Spleen (tissue), 11 donors: ENCODE measurements around the gene GAS6. TPM values are rescaled to one million over a fixed set of nuclear protein-coding genes. Genes with fewer than 3 reads are reported as not detected.

Experiments
- DNase-seq: peaks from one replicate; pipeline ENCODE4 v3.0.0-alpha.2; 2020
- H3K27ac ChIP-seq, 8 donors: fragments of 200-600 bp; sonication (generic) in 7 of 8; 1 replicate in 4 of 8; 2 replicates in 4 of 8; pipeline versions ENCODE4 v1.5.0 to v1.8.0; 2016 to 2021; ENCODE audit warnings: inconsistent platforms in 4 of 8, mild to moderate bottlenecking in 4 of 8, moderate library complexity in 1 of 8
- H3K27me3 ChIP-seq, 7 donors: fragments of 200-600 bp; sonication (generic) in 6 of 7; replicated peaks in 1 of 7; 1 replicate in 4 of 7; 2 replicates in 3 of 7; pipeline versions ENCODE4 v1.5.0 to v1.8.0; 2016 to 2021; ENCODE audit warnings: inconsistent platforms in 3 of 7, mild to moderate bottlenecking in 1 of 7
- H3K36me3 ChIP-seq, 6 donors: fragments of 200-600 bp; sonication (generic) in 5 of 6; 1 replicate in 4 of 6; 2 replicates in 2 of 6; pipeline versions ENCODE4 v1.5.0 to v1.8.0; 2016 to 2021; ENCODE audit warnings: inconsistent platforms in 2 of 6
- H3K4me1 ChIP-seq, 6 donors: fragments of 200-600 bp; sonication (generic) in 5 of 6; 1 replicate in 3 of 6; 2 replicates in 3 of 6; pipeline versions ENCODE4 v1.5.0 to v1.8.0; 2016 to 2021; ENCODE audit warnings: inconsistent platforms in 3 of 6
- H3K4me3 ChIP-seq, 8 donors: fragments of 200-600 bp; sonication (generic) in 7 of 8; 1 replicate in 4 of 8; 2 replicates in 4 of 8; pipeline versions ENCODE4 v1.5.0 to v1.8.0; 2016 to 2021; ENCODE audit warnings: inconsistent platforms in 4 of 8, mild to moderate bottlenecking in 4 of 8, moderate library complexity in 2 of 8
- H3K9me3 ChIP-seq, 8 donors: fragments of 200-600 bp; sonication (generic) in 7 of 8; 1 replicate in 4 of 8; 2 replicates in 4 of 8; pipeline versions ENCODE4 v1.5.0 to v1.8.0; 2016 to 2021; ENCODE audit warnings: inconsistent platforms in 4 of 8
- POLR2A ChIP-seq, 3 donors: fragments of 450-650 bp; IDR thresholded peaks; one replicate each; pipeline ENCODE4 v1.5.1; 2017; ENCODE audit warnings: antibody characterized with exemption in 3 of 3, mild to moderate bottlenecking in 1 of 3
- POLR2AphosphoS5 ChIP-seq, 3 donors: sonication (generic); formaldehyde crosslinking; IDR thresholded peaks; one replicate each; pipeline ENCODE4 v1.5.1; 2017; ENCODE audit warnings: antibody characterized with exemption in 3 of 3
- WGBS, 5 donors: extraction: QIAGEN DNeasy Blood & Tissue Kit in 3 of 5; methylation state at CpG; one replicate each; pipeline versions ENCODE4 v1.1.5 to v1.1.7; 2013 to 2018; 5-methylcytosine and 5-hydroxymethylcytosine counted together
- intact Hi-C: fragments of 100-400 bp; cut with DNase I; formaldehyde crosslinking; loops from one replicate; pipeline ENCODE4 v1.15.0; 2023; ENCODE audit warnings: low total_unique reads
- polyA plus RNA-seq, 3 donors: library from polyadenylated mRNA; stranded (reverse); fragments of 200-250 nt; gene quantifications; one replicate each; pipeline ENCODE4 v1.2.1, GENCODE V29; 2013
- total RNA-seq, 7 donors: library from RNA; depleted of rRNA in 3 of 7; stranded (reverse); fragments of >200 nt in 3 of 7; fragmentation: NEBNext Ultra II Directional in 4 of 7; extraction: Animal tissue kit (Norgen Biotek cat#: 25700) in 4 of 7; gene quantifications; one replicate each; pipeline versions ENCODE4 v1.1.0 to v1.2.1, GENCODE V29; 2016 to 2021
- TF ChIP-seq, protein P1 (sequence below), 11 experiments: fragments of 200-600 bp in 7 of 11; fragments of 450-650 bp in 4 of 11; sonication (generic) in 4 of 11; IDR thresholded peaks in 8 of 11; conservative IDR thresholded peaks in 3 of 11; 1 replicate in 7 of 11; 2 replicates in 4 of 11; pipeline versions ENCODE4 v1.4.0 to v1.8.0; 2016 to 2021; ENCODE audit warnings: antibody characterized with exemption in 11 of 11, inconsistent platforms in 4 of 11, mild to moderate bottlenecking in 1 of 11
- donor health status: healthy with polysubstance abuse.
- donor health status: DM: no; HTN: no; CAD: no; lungs with moderate emphysema.
- donor health status: DM: no; HTN: no; CAD: no.
- donor health status: Bipolar disorder and iron deficiency.
- donor health status: healthy.
- donor health status: DM: no; HTN: no; CAD: no.
- donor health status: DM: yes; HTN: yes; CAD: no.

The GAS6 gene
- total and polyA plus RNA-seq, 10 donors, result 16.7 to 54.5 (median 35.0) TPM

DNA sequence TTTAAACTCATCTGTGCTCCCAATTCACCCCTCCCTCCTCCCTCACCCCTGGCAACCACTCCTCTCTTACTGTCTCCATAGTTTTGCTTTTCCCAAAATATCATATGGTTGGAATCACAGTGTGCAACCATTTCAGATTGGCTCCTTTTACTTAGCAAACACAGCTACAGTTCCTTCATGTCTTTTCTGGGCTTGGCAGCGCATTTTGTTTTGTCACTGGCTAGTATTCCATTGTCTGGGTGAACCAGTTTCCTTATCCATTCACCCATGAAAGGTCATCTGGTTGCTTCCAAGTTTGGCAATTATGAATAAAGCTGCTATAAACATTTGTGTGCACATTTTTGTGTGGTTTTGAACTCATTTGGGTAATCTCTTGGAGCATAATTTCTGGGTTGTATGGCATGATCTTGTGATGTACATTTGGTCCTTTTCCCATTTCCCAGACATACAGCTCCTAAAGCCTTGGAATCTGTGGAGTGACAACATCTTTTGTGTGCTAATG is 23.9 kb upstream of the GAS6 start:
- peaks cover 0 to 4% (median 0%) of the 10 kb centered on the region in 6 donors for H3K4me1 ChIP-seq

DNA sequence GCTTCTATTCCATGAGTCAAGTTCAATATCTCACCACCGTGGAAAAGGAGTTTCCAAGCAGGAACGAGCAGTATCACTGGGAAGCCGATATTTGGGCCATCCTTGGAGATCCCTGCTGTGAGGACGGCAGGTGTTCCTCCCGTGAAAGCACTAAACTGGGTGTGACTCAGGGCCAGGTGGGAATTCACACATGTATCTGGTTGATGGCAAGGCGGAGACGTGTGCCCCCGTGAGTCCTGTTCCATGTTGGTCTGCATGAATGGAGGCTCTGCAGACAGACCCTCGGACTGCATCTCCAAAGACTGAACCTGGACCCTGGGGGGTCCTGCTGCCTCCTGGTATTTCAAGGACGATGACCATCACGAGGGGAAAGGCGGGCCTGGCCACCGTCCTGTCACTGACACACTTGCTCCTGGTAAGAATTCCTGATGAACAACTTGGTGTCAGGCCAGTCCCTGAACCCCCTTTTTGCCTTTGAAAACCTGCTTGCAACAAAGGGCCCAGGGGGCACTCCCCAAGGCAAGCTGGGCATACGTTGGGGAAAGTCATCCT is 22.8 kb upstream of the GAS6 start:
- H3K27ac ChIP-seq, result no peak overlapping the region
- DNase-seq, result no peak
- peaks cover 0 to 15% (median 4%) of the 10 kb centered on the region in 6 donors for H3K4me1 ChIP-seq
- H3K36me3 ChIP-seq, result no peaks in the 10 kb centered on the region
- intact Hi-C loops, result no loop called here
- H3K4me3 ChIP-seq, result no peak overlapping the region
- 84 to 93% (median 87%) methylated on average over 12 to 14 of the region's 14 CpGs for WGBS, 5 donors
- peaks cover 0 to 5% (median 0%) of the 10 kb centered on the region in 7 donors for H3K27me3 ChIP-seq
- no peak for TF ChIP-seq POLR2A (IDR thresholded peaks at IDR 0.05)
- TF ChIP-seq POLR2AphosphoS5 (IDR thresholded peaks at IDR 0.05), result no peak
- TF ChIP-seq, protein P1, sequence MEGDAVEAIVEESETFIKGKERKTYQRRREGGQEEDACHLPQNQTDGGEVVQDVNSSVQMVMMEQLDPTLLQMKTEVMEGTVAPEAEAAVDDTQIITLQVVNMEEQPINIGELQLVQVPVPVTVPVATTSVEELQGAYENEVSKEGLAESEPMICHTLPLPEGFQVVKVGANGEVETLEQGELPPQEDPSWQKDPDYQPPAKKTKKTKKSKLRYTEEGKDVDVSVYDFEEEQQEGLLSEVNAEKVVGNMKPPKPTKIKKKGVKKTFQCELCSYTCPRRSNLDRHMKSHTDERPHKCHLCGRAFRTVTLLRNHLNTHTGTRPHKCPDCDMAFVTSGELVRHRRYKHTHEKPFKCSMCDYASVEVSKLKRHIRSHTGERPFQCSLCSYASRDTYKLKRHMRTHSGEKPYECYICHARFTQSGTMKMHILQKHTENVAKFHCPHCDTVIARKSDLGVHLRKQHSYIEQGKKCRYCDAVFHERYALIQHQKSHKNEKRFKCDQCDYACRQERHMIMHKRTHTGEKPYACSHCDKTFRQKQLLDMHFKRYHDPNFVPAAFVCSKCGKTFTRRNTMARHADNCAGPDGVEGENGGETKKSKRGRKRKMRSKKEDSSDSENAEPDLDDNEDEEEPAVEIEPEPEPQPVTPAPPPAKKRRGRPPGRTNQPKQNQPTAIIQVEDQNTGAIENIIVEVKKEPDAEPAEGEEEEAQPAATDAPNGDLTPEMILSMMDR (IDR thresholded peaks at IDR 0.05 in 8 of 11, conservative IDR thresholded peaks at IDR 0.05 in 3 of 11), result no peak
- no peaks in the 10 kb centered on the region for H3K9me3 ChIP-seq

More for the DNA sequence above, 23.9 kb upstream of the GAS6 start:
- H3K9me3 ChIP-seq, result no peaks in the 10 kb centered on the region
- peaks cover 0 to 5% (median 0%) of the 10 kb centered on the region in 7 donors for H3K27me3 ChIP-seq
- H3K36me3 ChIP-seq, result no peaks in the 10 kb centered on the region
- H3K27ac ChIP-seq, result no peak overlapping the region
- H3K4me3 ChIP-seq, result no peak overlapping the region
- TF ChIP-seq POLR2A (IDR thresholded peaks at IDR 0.05), result no peak
- TF ChIP-seq, protein P1 (IDR thresholded peaks at IDR 0.05 in 8 of 11, conservative IDR thresholded peaks at IDR 0.05 in 3 of 11), result no peak
- no peak for TF ChIP-seq POLR2AphosphoS5 (IDR thresholded peaks at IDR 0.05)
- intact Hi-C loops, result no loop called here
- no peak for DNase-seq
- 85 to 94% (median 91%) methylated on average over 1 of the region's 1 CpG for WGBS, 5 donors

DNA sequence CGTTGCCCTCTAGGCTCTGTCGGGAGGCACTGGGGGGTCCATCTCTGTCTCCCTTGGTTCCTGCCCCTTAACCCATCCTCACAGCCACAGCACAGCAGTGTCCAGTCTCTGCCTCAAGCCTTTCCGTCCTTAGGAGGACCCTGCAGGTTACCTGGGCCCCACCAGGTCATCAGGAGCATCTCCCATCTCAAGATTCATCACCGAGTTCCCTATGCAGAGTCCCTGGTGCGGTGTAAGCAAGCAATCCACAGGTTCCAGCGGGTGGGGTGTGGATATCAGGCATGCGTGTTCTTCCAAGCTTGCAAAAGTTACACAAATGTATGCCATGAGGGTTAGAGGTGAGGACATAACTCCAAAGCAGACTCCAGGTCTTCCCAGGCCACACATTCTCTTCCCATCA is 20.9 kb upstream of the GAS6 start:
- Histone ChIP-seq H3K27ac (no peak overlapping the region), H3K36me3 (no peaks in the 10 kb centered on the region), H3K9me3 (no peaks in the 10 kb centered on the region), H3K27me3 (peaks cover 0 to 5% (median 0%) of the 10 kb centered on the region in 7 donors), H3K4me3 (no peak overlapping the region), H3K4me1 (peaks cover 0 to 25% (median 9%) of the 10 kb centered on the region in 6 donors)
- DNase-seq, result no peak
- intact Hi-C loops, result no loop called here
- TF ChIP-seq POLR2A (IDR thresholded peaks at IDR 0.05) (no peak), POLR2AphosphoS5 (IDR thresholded peaks at IDR 0.05) (no peak)
- TF ChIP-seq, protein P1 (IDR thresholded peaks at IDR 0.05 in 8 of 11, conservative IDR thresholded peaks at IDR 0.05 in 3 of 11), result no peak
- 91 to 92% (median 91%) methylated on average over 7 of the region's 7 CpGs for WGBS, 5 donors

DNA sequence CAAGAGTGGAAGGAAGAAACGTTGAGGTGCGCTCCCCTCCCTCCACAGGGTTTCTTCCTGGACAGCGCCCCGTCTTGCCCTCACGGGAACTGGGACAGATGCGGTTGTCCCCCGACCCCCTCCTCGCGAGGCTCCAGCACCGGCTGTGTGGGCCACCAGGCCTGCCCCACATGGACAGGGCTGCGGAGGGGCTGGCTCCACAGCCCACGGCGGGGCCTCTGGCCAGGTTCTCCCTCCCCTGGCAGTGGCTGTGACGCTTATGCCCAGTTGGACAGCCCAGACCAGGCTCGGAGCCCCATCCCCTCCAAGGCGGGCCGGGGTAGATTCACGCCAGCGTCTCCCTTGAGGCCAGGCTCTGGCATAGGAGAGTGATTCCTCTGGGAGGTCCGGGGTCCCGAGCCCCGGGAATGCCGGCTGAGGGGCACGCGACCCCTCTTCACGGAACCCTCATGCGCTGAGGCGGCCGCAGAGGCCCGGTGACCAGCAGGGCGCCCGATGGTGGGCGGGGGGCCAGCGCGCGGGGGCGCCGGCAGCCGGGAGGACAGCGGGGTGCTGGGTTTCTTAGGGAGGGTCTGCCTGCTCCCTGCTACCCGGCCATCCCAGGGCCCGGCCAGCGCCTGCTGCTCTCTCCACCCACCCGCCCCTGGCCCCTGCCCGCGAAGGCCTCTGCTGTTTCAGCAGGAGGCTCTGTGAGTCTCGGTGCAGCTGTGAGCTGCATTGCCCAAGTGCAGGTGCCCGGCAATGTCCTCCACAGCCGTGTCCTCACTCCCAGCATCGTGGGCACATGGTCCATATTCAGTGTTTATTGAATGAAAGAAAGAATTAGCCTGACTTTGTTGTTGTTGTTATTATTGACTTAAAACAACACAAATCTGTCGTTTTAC is 20.3 kb upstream of the GAS6 start:
- H3K27ac ChIP-seq, result no peak overlapping the region
- TF ChIP-seq POLR2A (IDR thresholded peaks at IDR 0.05) (no peak), POLR2AphosphoS5 (IDR thresholded peaks at IDR 0.05) (no peak)
- TF ChIP-seq, protein P1 (IDR thresholded peaks at IDR 0.05 in 8 of 11, conservative IDR thresholded peaks at IDR 0.05 in 3 of 11), result no peak

More for the DNA sequence above, 20.3 kb upstream of the GAS6 start:
- Histone ChIP-seq H3K4me3 (no peak overlapping the region), H3K9me3 (no peaks in the 10 kb centered on the region), H3K27me3 (peaks cover 0 to 5% (median 0%) of the 10 kb centered on the region in 7 donors), H3K36me3 (no peaks in the 10 kb centered on the region), H3K4me1 (peaks cover 0 to 25% (median 9%) of the 10 kb centered on the region in 6 donors)
- intact Hi-C loops, result no loop called here
- no peak for DNase-seq
- 87 to 94% (median 92%) methylated on average over 20 to 51 of the region's 51 CpGs for WGBS, 5 donors
